ENCODE data around the gene KIAA1671. TPM values are rescaled to one million over a fixed set of nuclear protein-coding genes. Genes with fewer than 3 reads are reported as not detected.

Gene KIAA1671
- polyA plus RNA-seq, 3 donors, result not detected

GRCh38 chr22:24990344-24990905, 37.9 kb downstream of the KIAA1671 start:
- H3K4me1 Mint-ChIP-seq, result peaks cover 7% of the 10 kb centered on the region
- no peaks in the 10 kb centered on the region for H3K9me3 ChIP-seq (replicated peaks in 1 of 2; ENCODE audit: control insufficient read depth in 1 of 2, insufficient read depth in 1 of 2, low read length in 2 of 2)
- 91% methylated on average over 5 of the region's 10 CpGs for WGBS (ENCODE audit: insufficient coverage)
- no peak overlapping the region for H3K4me2 ChIP-seq (replicated peaks; ENCODE audit: extremely low read depth, low read length, poor library complexity, severe bottlenecking)
- no peak overlapping the region for H3K27ac Mint-ChIP-seq
- H3K27me3 ChIP-seq (ENCODE audit: control insufficient read depth in 2 of 2, insufficient read depth in 2 of 2, low read length in 2 of 2), result no peaks in the 10 kb centered on the region
- DNase-seq, result no peak
- H3K4me1 ChIP-seq (ENCODE audit: control insufficient read depth in 1 of 2, insufficient read depth in 2 of 2, low read length in 2 of 2), result peaks cover 0 to 3% of the 10 kb centered on the region in 2 donors
- no peaks in the 10 kb centered on the region for H4K20me1 ChIP-seq (ENCODE audit: insufficient read depth, low read length)
- H3K4me3 ChIP-seq (replicated peaks in 1 of 3; ENCODE audit: low read depth in 2 of 3, low read length in 3 of 3), result no peak overlapping the region
- no peaks in the 10 kb centered on the region for H3K36me3 ChIP-seq (replicated peaks in 1 of 2; ENCODE audit: control insufficient read depth in 1 of 2, insufficient read depth in 2 of 2, low read length in 2 of 2)
- TF ChIP-seq, protein P1, sequence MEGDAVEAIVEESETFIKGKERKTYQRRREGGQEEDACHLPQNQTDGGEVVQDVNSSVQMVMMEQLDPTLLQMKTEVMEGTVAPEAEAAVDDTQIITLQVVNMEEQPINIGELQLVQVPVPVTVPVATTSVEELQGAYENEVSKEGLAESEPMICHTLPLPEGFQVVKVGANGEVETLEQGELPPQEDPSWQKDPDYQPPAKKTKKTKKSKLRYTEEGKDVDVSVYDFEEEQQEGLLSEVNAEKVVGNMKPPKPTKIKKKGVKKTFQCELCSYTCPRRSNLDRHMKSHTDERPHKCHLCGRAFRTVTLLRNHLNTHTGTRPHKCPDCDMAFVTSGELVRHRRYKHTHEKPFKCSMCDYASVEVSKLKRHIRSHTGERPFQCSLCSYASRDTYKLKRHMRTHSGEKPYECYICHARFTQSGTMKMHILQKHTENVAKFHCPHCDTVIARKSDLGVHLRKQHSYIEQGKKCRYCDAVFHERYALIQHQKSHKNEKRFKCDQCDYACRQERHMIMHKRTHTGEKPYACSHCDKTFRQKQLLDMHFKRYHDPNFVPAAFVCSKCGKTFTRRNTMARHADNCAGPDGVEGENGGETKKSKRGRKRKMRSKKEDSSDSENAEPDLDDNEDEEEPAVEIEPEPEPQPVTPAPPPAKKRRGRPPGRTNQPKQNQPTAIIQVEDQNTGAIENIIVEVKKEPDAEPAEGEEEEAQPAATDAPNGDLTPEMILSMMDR (IDR thresholded peaks at IDR 0.05), result no peak
- H3K79me2 ChIP-seq (ENCODE audit: insufficient read depth, low read length), result no peaks in the 10 kb centered on the region
- H3K9me3 Mint-ChIP-seq, result peaks cover 0 to 2% (median 0%) of the 10 kb centered on the region in 7 donors
- H3K9ac ChIP-seq (ENCODE audit: insufficient read depth, low read length, poor library complexity, severe bottlenecking), result no peak overlapping the region
- no peak overlapping the region for H3K27ac ChIP-seq (ENCODE audit: low read depth in 1 of 2, low read length in 2 of 2)
- peaks cover 0 to 7% (median 4%) of the 10 kb centered on the region in 3 donors for H3K27me3 Mint-ChIP-seq (ENCODE audit: low read depth in 3 of 3)
- H3K4me3 Mint-ChIP-seq, result peak overlapping the region in 1 of 2 donors; percentile 30
- no peak overlapping the region for H2AFZ ChIP-seq (ENCODE audit: insufficient read depth, low read depth, low read length, poor library complexity, severe bottlenecking)
- intact Hi-C loops (cut with micrococcal nuclease), result no loop called here
- no peaks in the 10 kb centered on the region for H3K36me3 Mint-ChIP-seq

DNA sequence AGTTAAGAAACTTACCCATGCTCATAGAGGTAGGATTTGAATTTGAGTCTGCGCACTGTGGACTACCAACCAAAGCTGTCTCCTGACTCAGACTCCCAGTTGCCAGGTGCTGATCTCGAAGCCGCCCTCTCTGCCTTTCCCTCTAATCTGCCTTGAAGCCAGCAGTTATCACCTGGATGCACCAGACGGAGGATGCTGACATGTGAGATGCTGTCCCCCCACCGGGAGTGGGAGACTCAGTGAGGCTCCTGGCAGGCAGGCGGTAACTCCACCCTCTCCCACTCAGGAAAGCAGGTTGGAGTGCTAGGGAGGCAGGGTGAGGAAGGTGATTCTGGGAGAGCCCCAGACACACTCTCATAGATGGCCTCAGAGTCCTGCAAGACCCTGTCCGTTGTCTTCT, 40.4 kb downstream of the KIAA1671 start:
- Histone ChIP-seq H3K36me3 (replicated peaks in 1 of 2; ENCODE audit: control insufficient read depth in 1 of 2, insufficient read depth in 2 of 2, low read length in 2 of 2) (no peaks in the 10 kb centered on the region), H3K9ac (ENCODE audit: insufficient read depth, low read length, poor library complexity, severe bottlenecking) (no peak overlapping the region), H3K9me3 (replicated peaks in 1 of 2; ENCODE audit: control insufficient read depth in 1 of 2, insufficient read depth in 1 of 2, low read length in 2 of 2) (no peaks in the 10 kb centered on the region), H3K27me3 (ENCODE audit: control insufficient read depth in 2 of 2, insufficient read depth in 2 of 2, low read length in 2 of 2) (no peaks in the 10 kb centered on the region), H3K4me2 (replicated peaks; ENCODE audit: extremely low read depth, low read length, poor library complexity, severe bottlenecking) (no peak overlapping the region), H3K79me2 (ENCODE audit: insufficient read depth, low read length) (no peaks in the 10 kb centered on the region), H4K20me1 (ENCODE audit: insufficient read depth, low read length) (no peaks in the 10 kb centered on the region), H3K4me1 (ENCODE audit: control insufficient read depth in 1 of 2, insufficient read depth in 2 of 2, low read length in 2 of 2) (no peaks in the 10 kb centered on the region), H2AFZ (ENCODE audit: insufficient read depth, low read depth, low read length, poor library complexity, severe bottlenecking) (no peak overlapping the region), H3K27ac (ENCODE audit: low read depth in 1 of 2, low read length in 2 of 2) (no peak overlapping the region), H3K4me3 (replicated peaks in 1 of 3; ENCODE audit: low read depth in 2 of 3, low read length in 3 of 3) (no peak overlapping the region)
- H3K27ac Mint-ChIP-seq, result no peak overlapping the region
- intact Hi-C loops (cut with micrococcal nuclease), result no loop called here
- no peaks in the 10 kb centered on the region for H3K9me3 Mint-ChIP-seq
- DNase-seq, result no peak
- no peaks in the 10 kb centered on the region for H3K4me1 Mint-ChIP-seq
- no peak overlapping the region for H3K4me3 Mint-ChIP-seq
- TF ChIP-seq, protein P1 (IDR thresholded peaks at IDR 0.05), result no peak
- 88% methylated on average over 3 of the region's 7 CpGs for WGBS (ENCODE audit: insufficient coverage)
- peaks cover 1 to 6% (median 3%) of the 10 kb centered on the region in 3 donors for H3K27me3 Mint-ChIP-seq (ENCODE audit: low read depth in 3 of 3)
- no peaks in the 10 kb centered on the region for H3K36me3 Mint-ChIP-seq

All from CD14-positive monocyte (primary cell).